OCI-LY7 (cell line): ENCODE data around the gene FAM174A.

Experiments used
- CTCF ChIP-seq: fragments of 200-600 bp; sonication (generic); conservative IDR thresholded peaks from 2 replicates; pipeline ENCODE4 v1.5.1; 2014; ENCODE audit warnings: mild to moderate bottlenecking, antibody characterized with exemption, low read length, moderate library complexity, mixed read lengths
- EZH2phosphoT487 ChIP-seq: fragments of 200-600 bp; sonication (generic); IDR thresholded peaks from 2 replicates; pipeline ENCODE4 v1.6.1; 2018; ENCODE audit warnings: low read depth, borderline replicate concordance, mild to moderate bottlenecking, mixed run types, antibody characterized with exemption, low read length, moderate library complexity, mixed read lengths

DNA sequence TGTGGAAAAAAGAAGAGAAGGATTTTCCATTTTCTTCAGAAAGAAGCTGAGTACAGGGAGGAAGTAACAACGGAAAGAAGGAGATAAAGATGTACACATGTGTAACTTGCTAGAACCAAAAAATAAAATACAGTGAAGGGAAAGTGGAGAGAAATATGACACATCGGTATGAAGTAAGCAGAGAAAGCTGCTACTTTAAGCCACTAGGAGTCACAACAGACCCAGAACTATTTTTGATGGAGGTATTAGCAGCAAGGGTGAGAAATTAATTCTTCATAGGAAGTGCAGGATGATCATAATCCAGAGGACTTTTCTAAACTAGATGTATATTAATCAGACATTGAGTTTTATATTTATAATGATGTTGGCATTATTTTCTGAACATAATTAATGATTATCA is 88.5 kb downstream of the FAM174A start:
- peak; percentile 80 for TF ChIP-seq CTCF
- no peak for TF ChIP-seq EZH2phosphoT487
